Stimulated activated effector memory CD8-positive, alpha-beta T cell treated with anti-CD3 and anti-CD28 coated beads, Interleukin-12 subunit alpha, Interleukin-12 subunit beta, amount 100 ng/mL, for 72 hours (primary cell): ENCODE measurements around the gene PREPL.
"Not testable (repeated sequence)": the region's sequence is repeated elsewhere in the genome, so short reads cannot be mapped to it uniquely, and the experiment has no call there.

Experiments
- ATAC-seq: fragments of 150-1000 bp; cut with Tn5 transposase; 2 replicates; pipeline ENCODE4 v1.10.0; 2021
- DNase-seq, 2 donors: peaks; one replicate each; pipeline ENCODE4 v3.0.0; 2021 to 2022; ENCODE audit warnings: low spot score in 2 of 2
- H3K27ac Mint-ChIP-seq: one replicate; pipeline ENCODE4 v1.8.0; 2022; ENCODE audit warnings: mild to moderate bottlenecking, mixed read lengths
- H3K36me3 Mint-ChIP-seq: one replicate; pipeline ENCODE4 v1.8.0; 2022; ENCODE audit warnings: mild to moderate bottlenecking, mixed read lengths
- H3K4me1 Mint-ChIP-seq: one replicate; pipeline ENCODE4 v1.8.0; 2022; ENCODE audit warnings: mixed read lengths
- H3K4me3 Mint-ChIP-seq: one replicate; pipeline ENCODE4 v1.8.0; 2022; ENCODE audit warnings: mild to moderate bottlenecking, mixed read lengths
- H3K9me3 Mint-ChIP-seq: one replicate; pipeline ENCODE4 v1.8.0; 2022; ENCODE audit warnings: mixed read lengths

Gene PREPL

GRCh38 chr2:44361330-44362206 is at the start of gene PREPL, which contains the start of gene CAMKMT:
TSS of gene PREPL (minus strand) at chr2:44361494. CDS start at chr2:44346342, 15,152 bp downstream.
TSS of gene CAMKMT (plus strand) at chr2:44361947.
- peaks cover 22% of the 10 kb centered on the region for H3K36me3 Mint-ChIP-seq
- H3K4me1 Mint-ChIP-seq: peaks cover 35% of the 10 kb centered on the region
- H3K9me3 Mint-ChIP-seq: no peaks in the 10 kb centered on the region
- H3K27ac Mint-ChIP-seq: peak within 1 kb of the TSS; percentile 100
- ATAC-seq: peak; percentile 92
- DNase-seq: peak; percentile 93 to 99
- H3K4me3 Mint-ChIP-seq: peak within 1 kb of the TSS; percentile 89

DNA sequence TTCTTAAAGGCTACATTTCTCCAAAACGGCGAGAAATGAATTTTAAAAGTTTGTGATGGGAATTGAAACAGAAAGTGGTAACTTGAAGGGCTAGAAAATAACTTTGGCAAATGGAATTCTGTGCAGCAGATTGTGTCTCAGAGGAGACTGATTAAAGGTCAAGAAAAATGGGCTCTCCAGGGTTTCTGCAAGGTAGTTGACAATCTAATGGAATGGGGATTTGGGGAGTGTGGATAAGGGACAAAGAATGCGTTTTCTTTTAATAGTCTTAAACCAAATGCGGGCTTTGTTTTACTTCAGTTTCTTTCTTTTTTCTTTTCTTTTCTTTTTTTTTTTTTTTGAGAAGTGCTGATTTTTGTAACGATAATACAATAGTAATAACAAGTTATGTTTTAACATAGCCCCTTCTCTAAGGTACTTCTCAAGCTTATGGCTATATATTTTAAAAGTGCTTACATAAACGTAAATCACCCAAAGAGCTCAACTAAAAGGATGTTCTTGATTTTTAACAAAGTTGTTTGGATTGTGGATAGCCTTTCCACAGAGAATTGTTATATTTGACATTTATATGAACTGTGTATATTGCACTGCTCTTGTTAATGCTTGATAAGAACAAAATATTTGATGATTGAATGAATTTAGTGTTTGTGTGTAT is 37.1 kb upstream of the PREPL start:
- no peak overlapping the region for H3K4me3 Mint-ChIP-seq
- no peaks in the 10 kb centered on the region for H3K4me1 Mint-ChIP-seq
- H3K9me3 Mint-ChIP-seq: no peaks in the 10 kb centered on the region
- no peaks in the 10 kb centered on the region for H3K36me3 Mint-ChIP-seq
- ATAC-seq (no peak), DNase-seq (no peak)
- H3K27ac Mint-ChIP-seq: no peak overlapping the region

DNA sequence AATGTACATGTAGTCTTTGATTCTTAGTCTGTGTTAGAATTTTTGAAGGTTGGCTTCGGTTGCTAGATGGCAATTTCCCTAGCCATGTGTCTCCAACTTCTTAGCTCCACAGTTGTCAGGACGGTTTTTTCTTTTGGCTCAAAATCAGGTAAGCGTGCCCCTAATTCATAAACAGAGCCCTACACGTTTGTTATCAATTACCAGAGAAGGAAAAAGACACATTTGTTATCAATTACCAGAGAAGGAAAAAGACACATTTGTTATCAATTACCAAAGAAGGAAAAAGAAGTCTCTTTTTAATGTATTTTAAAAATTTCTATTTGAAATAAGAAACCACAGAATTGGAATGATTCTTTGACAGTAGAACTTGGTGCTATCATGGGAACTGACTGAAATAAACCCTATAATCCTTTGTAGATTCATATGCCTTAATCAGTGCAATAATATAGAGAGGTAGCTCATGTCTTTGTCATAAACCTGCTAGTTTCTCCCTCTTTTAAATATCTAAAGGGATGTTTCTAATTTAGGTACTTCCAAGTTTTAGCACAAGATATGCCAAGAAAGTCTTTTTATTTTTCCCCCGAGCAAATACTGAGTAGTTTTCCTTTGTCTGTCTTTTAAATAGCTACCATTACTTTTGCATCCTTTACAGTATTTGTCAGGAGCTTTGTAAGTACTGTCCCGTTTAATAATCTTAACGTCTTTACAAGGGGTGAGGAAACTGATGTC is 36.3 kb upstream of the PREPL start:
- ATAC-seq: no peak
- no peaks in the 10 kb centered on the region for H3K36me3 Mint-ChIP-seq
- H3K27ac Mint-ChIP-seq: no peak overlapping the region
- H3K4me3 Mint-ChIP-seq: no peak overlapping the region
- H3K4me1 Mint-ChIP-seq: no peaks in the 10 kb centered on the region
- DNase-seq: no peak
- no peaks in the 10 kb centered on the region for H3K9me3 Mint-ChIP-seq

- Mint-ChIP-seq H3K27ac (no peak overlapping the region), H3K4me3 (no peak overlapping the region), H3K36me3 (no peaks in the 10 kb centered on the region), H3K4me1 (peaks cover 11% of the 10 kb centered on the region), H3K9me3 (no peaks in the 10 kb centered on the region)
- DNase-seq (peak in 1 of 2 donors; percentile 58), ATAC-seq (no peak)
Observed at GRCh38 chr2:44392338-44392943, 31.1 kb upstream of the PREPL start.

DNA sequence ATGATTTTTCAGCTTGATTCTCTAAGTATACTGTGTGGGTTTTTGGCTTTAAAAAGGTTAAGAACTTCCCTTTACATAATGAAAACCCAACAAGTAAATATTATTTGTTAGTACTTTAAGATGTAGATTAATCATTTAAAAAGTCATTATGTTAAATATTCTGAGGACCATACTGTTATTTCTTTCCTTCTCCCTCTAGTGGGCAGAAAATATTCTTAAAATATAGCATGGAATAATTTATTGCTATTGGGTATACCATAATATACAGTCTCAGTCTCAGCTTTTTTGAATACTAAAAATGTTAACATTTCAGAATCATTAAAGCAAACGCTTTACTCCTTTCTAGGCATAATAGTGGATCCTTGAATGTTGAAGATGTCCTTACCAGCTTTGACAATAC is 28.6 kb upstream of the PREPL start:
- DNase-seq (no peak), ATAC-seq (no peak)
- Mint-ChIP-seq H3K4me1 (peaks cover 21% of the 10 kb centered on the region), H3K9me3 (no peaks in the 10 kb centered on the region), H3K36me3 (no peaks in the 10 kb centered on the region), H3K4me3 (no peak overlapping the region), H3K27ac (no peak overlapping the region)

DNA sequence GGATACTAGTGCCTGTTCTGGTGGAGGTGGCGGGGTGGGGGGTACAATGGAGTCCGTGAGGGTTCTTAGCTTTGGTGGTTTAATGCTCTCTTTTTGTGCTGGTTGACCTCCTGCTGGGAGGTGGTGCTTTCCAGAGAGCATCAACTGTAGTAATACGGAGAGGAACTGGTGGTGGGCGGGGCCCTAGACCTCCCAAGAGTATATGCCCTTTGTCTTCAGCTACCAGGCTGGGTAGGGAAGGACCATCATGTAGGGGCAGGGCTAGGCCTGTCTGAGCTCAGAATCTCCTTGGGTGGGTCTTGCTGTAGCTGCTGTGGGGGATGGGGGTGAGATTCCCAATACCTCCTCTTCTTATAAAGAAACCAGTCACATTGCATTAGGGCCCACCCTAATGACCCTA is 27.6 kb upstream of the PREPL start:
- no peaks in the 10 kb centered on the region for H3K9me3 Mint-ChIP-seq
- no peak for DNase-seq
- no peaks in the 10 kb centered on the region for H3K36me3 Mint-ChIP-seq
- no peak for ATAC-seq
- H3K27ac Mint-ChIP-seq: peak overlapping the region; percentile 15
- H3K4me3 Mint-ChIP-seq: no peak overlapping the region
- H3K4me1 Mint-ChIP-seq: peaks cover 23% of the 10 kb centered on the region

GRCh38 chr2:44385226-44385625 is 23.9 kb upstream of the PREPL start:
- not testable (repeated sequence) for H3K27ac Mint-ChIP-seq, DNase-seq, H3K4me3 Mint-ChIP-seq, ATAC-seq, H3K9me3 Mint-ChIP-seq
- H3K36me3 Mint-ChIP-seq: peaks cover 17% of the 10 kb centered on the region
- H3K4me1 Mint-ChIP-seq: peaks cover 23% of the 10 kb centered on the region

- H3K27ac Mint-ChIP-seq: no peak overlapping the region
- ATAC-seq (no peak), DNase-seq (no peak)
- peaks cover 32% of the 10 kb centered on the region for H3K36me3 Mint-ChIP-seq
- no peaks in the 10 kb centered on the region for H3K4me1 Mint-ChIP-seq
- no peak overlapping the region for H3K4me3 Mint-ChIP-seq
- H3K9me3 Mint-ChIP-seq: no peaks in the 10 kb centered on the region
Observed at GRCh38 chr2:44377486-44377885, 16.2 kb upstream of the PREPL start.

GRCh38 chr2:44372246-44372645 is 11.0 kb upstream of the PREPL start:
- H3K9me3 Mint-ChIP-seq: no peaks in the 10 kb centered on the region
- DNase-seq: no peak
- ATAC-seq: no peak
- peaks cover 7% of the 10 kb centered on the region for H3K4me1 Mint-ChIP-seq
- no peak overlapping the region for H3K4me3 Mint-ChIP-seq
- no peak overlapping the region for H3K27ac Mint-ChIP-seq
- H3K36me3 Mint-ChIP-seq: peaks cover 14% of the 10 kb centered on the region

GRCh38 chr2:44371445-44371844 is 10.2 kb upstream of the PREPL start:
- H3K9me3 Mint-ChIP-seq: no peaks in the 10 kb centered on the region
- H3K4me1 Mint-ChIP-seq: peaks cover 7% of the 10 kb centered on the region
- no peak for DNase-seq
- no peak overlapping the region for H3K4me3 Mint-ChIP-seq
- peaks cover 14% of the 10 kb centered on the region for H3K36me3 Mint-ChIP-seq
- ATAC-seq: no peak
- no peak overlapping the region for H3K27ac Mint-ChIP-seq

GRCh38 chr2:44369392-44369791 is 8.1 kb upstream of the PREPL start:
- no peaks in the 10 kb centered on the region for H3K9me3 Mint-ChIP-seq
- no peak for DNase-seq
- peaks cover 14% of the 10 kb centered on the region for H3K36me3 Mint-ChIP-seq
- no peak overlapping the region for H3K27ac Mint-ChIP-seq
- no peak overlapping the region for H3K4me3 Mint-ChIP-seq
- ATAC-seq: no peak
- H3K4me1 Mint-ChIP-seq: peaks cover 8% of the 10 kb centered on the region

DNA sequence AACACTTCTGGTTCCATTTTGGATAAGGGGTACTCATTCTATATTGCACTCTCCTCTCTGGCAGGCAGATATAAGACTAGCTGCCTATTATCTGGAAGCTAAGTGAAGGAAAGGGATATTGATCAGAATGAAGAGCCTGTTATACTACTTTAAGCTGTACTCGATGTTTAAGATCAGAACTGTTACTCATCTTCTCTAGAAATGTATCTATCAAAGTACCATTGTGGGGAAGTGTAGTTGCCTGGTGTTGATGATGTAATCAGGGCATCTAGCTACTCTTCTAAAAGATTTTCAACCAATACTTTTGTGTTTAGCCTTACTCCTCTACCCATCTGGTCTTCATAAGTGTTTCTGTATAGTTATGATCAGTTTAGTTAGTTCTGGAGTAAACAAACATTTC is 6.3 kb upstream of the PREPL start:
- H3K9me3 Mint-ChIP-seq: no peaks in the 10 kb centered on the region
- no peak overlapping the region for H3K4me3 Mint-ChIP-seq
- DNase-seq: no peak
- peaks cover 1% of the 10 kb centered on the region for H3K36me3 Mint-ChIP-seq
- H3K4me1 Mint-ChIP-seq: peaks cover 19% of the 10 kb centered on the region
- ATAC-seq: peak; percentile 97
- no peak overlapping the region for H3K27ac Mint-ChIP-seq

GRCh38 chr2:44364604-44365003 is 3.3 kb upstream of the PREPL start:
- Mint-ChIP-seq H3K4me3 (no peak overlapping the region), H3K36me3 (peaks cover 16% of the 10 kb centered on the region), H3K9me3 (no peaks in the 10 kb centered on the region), H3K4me1 (peaks cover 28% of the 10 kb centered on the region), H3K27ac (no peak overlapping the region)
- no peak for ATAC-seq
- DNase-seq: no peak

DNA sequence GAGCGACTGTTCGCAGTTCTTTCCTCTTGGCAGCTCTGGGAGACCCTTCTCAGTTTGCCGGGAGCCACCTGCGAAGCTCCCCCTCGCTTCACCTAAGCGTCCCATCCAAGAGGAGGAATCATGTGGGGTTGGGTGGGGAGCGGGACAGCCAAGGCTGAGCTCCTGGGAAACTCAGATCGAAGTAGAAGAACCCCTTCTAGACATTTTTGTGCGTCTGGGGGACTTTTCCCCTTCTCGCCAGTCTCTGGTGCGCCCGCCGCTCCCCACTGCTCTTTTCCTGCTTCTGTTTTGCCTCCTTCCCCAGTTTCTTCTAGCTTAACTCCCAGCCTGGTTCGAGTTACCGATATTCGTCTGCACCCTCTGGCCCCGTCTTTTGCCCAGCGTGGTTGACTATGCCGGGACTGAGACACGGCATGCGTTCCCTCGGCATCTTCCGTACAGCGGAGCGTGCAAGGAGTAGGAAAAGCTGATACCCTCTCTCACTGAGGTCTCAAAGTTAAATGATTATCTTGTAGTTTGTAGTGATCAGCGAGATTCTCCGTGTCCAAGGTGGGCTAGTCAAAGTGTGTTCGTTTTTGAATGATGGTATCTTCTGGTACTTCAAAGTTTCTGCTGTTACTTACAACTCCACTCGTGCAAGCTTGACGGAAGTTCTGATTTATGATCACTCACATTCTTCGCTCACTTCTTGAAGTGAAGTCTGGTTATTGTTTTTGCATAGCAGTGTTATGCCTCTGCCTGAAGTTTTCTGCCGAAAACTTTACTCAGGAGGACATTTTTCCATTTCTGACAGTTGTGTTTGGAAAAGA is 1.1 kb upstream of the PREPL start:
- DNase-seq: peak; percentile 19 to 76
- Mint-ChIP-seq H3K4me1 (peaks cover 37% of the 10 kb centered on the region), H3K36me3 (peaks cover 20% of the 10 kb centered on the region)

More for the DNA sequence above, 1.1 kb upstream of the PREPL start:
- Mint-ChIP-seq H3K9me3 (no peaks in the 10 kb centered on the region), H3K4me3 (peak overlapping the region; percentile 89), H3K27ac (peak overlapping the region; percentile 100)
- peak; percentile 49 for ATAC-seq
